ENCODE results near the gene GPR84.

GPR84 gene

DNA sequence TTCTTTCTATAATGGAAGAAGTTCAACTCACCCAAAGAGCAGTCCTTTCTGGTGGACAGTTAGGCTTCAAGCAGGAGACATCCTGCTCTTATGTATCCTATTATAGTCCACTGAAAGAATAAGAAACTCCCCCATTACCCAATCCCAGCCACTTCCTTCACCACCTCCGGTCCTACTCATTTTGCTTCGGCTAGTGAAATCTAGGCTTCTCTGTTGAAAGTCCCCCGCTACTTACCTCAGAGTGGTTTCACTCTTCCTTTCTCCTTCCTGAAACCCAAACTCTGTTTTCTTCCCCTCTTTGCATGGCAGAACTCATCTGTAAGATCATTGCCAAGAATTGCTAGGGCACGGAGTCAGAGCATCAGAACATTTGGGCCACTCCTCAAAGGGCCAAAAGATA lies at the start of gene GPR84:
Gene GPR84 (minus strand): TSS at position 74 of the 400 bp plus-strand sequence. CDS start 635 bp downstream, outside the sequence.
- Histone ChIP-seq H3K9ac (no peak within 1 kb of the TSS), H3K4me1 (peaks cover 13% of the 10 kb centered on the region), H3K79me2 (no peaks in the 10 kb centered on the region), H3K4me3 (ENCODE audit: low read depth, low read length) (no peak within 1 kb of the TSS), H2AFZ (no peak within 1 kb of the TSS), H3K27ac (no peak within 1 kb of the TSS), H3K27me3 (ENCODE audit: control insufficient read depth, insufficient read depth, low read length) (no peaks in the 10 kb centered on the region), H3K4me2 (ENCODE audit: low read length) (no peak within 1 kb of the TSS), H3K9me3 (ENCODE audit: control insufficient read depth, low read length) (no peaks in the 10 kb centered on the region), H3K36me3 (ENCODE audit: control insufficient read depth, insufficient read depth, low read length) (no peaks in the 10 kb centered on the region)
- TF ChIP-seq, protein P1, sequence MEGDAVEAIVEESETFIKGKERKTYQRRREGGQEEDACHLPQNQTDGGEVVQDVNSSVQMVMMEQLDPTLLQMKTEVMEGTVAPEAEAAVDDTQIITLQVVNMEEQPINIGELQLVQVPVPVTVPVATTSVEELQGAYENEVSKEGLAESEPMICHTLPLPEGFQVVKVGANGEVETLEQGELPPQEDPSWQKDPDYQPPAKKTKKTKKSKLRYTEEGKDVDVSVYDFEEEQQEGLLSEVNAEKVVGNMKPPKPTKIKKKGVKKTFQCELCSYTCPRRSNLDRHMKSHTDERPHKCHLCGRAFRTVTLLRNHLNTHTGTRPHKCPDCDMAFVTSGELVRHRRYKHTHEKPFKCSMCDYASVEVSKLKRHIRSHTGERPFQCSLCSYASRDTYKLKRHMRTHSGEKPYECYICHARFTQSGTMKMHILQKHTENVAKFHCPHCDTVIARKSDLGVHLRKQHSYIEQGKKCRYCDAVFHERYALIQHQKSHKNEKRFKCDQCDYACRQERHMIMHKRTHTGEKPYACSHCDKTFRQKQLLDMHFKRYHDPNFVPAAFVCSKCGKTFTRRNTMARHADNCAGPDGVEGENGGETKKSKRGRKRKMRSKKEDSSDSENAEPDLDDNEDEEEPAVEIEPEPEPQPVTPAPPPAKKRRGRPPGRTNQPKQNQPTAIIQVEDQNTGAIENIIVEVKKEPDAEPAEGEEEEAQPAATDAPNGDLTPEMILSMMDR (IDR thresholded peaks at IDR 0.05): no peak

DNA sequence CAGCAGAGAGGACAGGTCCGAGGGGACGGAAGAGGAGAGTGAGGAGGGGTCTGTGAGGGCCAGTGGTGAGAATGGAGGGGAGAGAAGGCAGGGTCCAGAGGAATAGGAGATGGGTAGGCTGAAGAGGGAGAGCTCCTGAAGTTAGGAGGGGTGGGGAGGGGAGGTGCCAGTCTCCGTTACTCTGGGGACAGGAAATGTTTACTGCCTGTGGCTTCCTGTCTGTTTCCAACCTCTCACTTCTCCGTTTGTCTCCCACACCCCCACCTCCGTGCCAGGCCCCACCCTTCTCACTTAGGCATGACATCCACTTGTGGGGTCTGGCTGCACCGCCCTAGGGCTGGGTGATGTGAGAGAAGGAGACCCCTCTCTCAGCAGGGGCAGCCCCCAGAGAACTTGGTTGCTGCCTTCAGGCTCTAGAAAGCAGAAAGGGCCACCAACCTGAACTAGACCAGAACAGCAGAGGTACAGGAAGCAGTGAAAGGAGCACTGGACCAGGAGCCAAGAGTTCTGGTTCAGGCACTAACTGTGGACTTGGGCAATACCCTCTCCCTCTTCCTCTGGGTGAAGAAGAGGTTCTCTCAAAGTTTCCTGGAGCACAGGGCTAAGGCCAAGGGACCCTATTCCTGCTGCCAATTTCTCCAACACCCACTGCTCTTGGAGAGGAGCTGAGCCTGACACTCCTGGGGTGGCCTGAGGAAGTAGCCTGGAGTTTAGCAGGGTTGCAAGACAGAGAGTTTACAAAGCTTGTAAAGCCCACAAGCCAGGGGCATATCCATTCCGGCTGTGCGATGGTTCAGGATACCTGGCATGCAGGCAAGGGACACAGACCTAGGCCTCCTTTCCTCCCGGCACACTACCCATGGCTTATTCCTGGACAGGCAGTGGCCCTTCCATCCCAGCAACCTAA lies 49.3 kb upstream of the GPR84 start:
- Histone ChIP-seq H3K9ac (no peak overlapping the region), H3K27ac (peak overlapping the region; percentile 64), H3K9me3 (ENCODE audit: control insufficient read depth, low read length) (no peaks in the 10 kb centered on the region), H2AFZ (no peak overlapping the region), H3K36me3 (ENCODE audit: control insufficient read depth, insufficient read depth, low read length) (no peaks in the 10 kb centered on the region), H3K79me2 (no peaks in the 10 kb centered on the region), H3K4me2 (ENCODE audit: low read length) (peak overlapping the region; percentile 13), H3K27me3 (ENCODE audit: control insufficient read depth, insufficient read depth, low read length) (no peaks in the 10 kb centered on the region), H3K4me3 (ENCODE audit: low read depth, low read length) (no peak overlapping the region), H3K4me1 (peaks cover 4% of the 10 kb centered on the region)
- TF ChIP-seq, protein P1 (IDR thresholded peaks at IDR 0.05): no peak

DNA sequence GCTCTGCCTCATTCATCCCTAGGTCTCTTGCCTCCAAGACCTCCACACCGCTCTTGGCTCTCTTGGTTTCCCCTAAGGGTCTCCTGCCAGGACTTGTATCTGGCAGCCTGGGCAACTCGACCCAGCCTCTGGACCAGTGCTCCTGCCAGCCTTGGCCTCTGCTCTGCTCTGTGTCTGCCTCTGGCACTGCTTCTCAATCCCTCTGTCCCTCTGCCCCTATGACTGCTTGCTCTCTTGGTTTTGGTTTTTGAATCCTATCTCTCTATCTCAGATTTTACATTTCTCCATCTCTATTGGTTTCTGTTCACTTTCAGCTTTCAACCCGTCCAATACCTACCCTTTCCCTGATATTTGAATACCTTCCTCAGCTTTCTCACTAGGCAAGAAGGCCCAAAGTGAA lies 48.5 kb upstream of the GPR84 start:
- no peak overlapping the region for H3K4me3 ChIP-seq (ENCODE audit: low read depth, low read length)
- H3K9ac ChIP-seq: no peak overlapping the region

DNA sequence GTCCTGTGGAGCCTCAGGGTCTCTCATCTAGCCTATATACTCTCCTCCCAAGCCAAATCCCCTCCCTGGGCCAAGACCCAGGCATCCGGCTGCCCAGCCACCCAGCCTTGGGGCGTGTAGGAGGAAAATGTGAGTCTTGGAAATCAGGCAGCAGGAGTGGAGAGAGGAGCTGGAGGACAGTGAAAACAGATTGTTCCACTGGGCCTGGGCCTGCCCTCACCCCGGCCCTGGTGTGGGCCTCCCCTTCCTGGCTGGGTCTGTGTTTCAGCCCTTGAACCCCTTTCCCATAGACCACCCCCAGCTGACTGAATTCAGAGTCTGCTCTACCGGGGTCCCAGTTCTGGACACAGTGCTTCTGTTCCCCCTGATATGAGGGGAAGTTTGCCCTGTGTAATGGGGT lies 48.1 kb upstream of the GPR84 start:
- Histone ChIP-seq H3K27ac (peak overlapping the region; percentile 64), H3K4me1 (peaks cover 4% of the 10 kb centered on the region), H3K4me2 (ENCODE audit: low read length) (no peak overlapping the region), H3K4me3 (ENCODE audit: low read depth, low read length) (no peak overlapping the region), H2AFZ (no peak overlapping the region), H3K36me3 (ENCODE audit: control insufficient read depth, insufficient read depth, low read length) (no peaks in the 10 kb centered on the region), H3K27me3 (ENCODE audit: control insufficient read depth, insufficient read depth, low read length) (no peaks in the 10 kb centered on the region), H3K9ac (no peak overlapping the region), H3K9me3 (ENCODE audit: control insufficient read depth, low read length) (no peaks in the 10 kb centered on the region), H3K79me2 (no peaks in the 10 kb centered on the region)
- TF ChIP-seq, protein P1 (IDR thresholded peaks at IDR 0.05): no peak

More for the DNA sequence above, 48.5 kb upstream of the GPR84 start:
- Histone ChIP-seq H3K27me3 (ENCODE audit: control insufficient read depth, insufficient read depth, low read length) (no peaks in the 10 kb centered on the region), H3K36me3 (ENCODE audit: control insufficient read depth, insufficient read depth, low read length) (no peaks in the 10 kb centered on the region), H3K9me3 (ENCODE audit: control insufficient read depth, low read length) (no peaks in the 10 kb centered on the region), H3K4me1 (peaks cover 4% of the 10 kb centered on the region), H2AFZ (no peak overlapping the region), H3K79me2 (no peaks in the 10 kb centered on the region), H3K4me2 (ENCODE audit: low read length) (no peak overlapping the region), H3K27ac (peak overlapping the region; percentile 64)
- TF ChIP-seq, protein P1 (IDR thresholded peaks at IDR 0.05): no peak
